ENCODE data around the gene DYTN. TPM values are rescaled to one million over a fixed set of nuclear protein-coding genes. Genes with fewer than 3 reads are reported as not detected.
"Not testable (repeated sequence)": the region's sequence is repeated elsewhere in the genome, so short reads cannot be mapped to it uniquely, and the experiment has no call there.

The DYTN gene
- total RNA-seq, 1 donor from 2014 or later = not detected

GRCh38 chr2:206721256-206721920 is 3.2 kb upstream of the DYTN start:
- H3K4me3 ChIP-seq (ENCODE audit: low read depth, low read length) = no peak overlapping the region
- no peak for TF ChIP-seq CTCF (conservative IDR thresholded peaks at IDR 0.05; ENCODE audit: low read depth, low read length)
- no peak for DNase-seq (ENCODE audit: low read depth)

GRCh38 chr2:206716623-206717022 is 1.6 kb downstream of the DYTN start:
- no peak for TF ChIP-seq CTCF (conservative IDR thresholded peaks at IDR 0.05; ENCODE audit: low read depth, low read length)
- no peak for DNase-seq (ENCODE audit: low read depth)
- no peak overlapping the region for H3K4me3 ChIP-seq (ENCODE audit: low read depth, low read length)

- H3K4me3 ChIP-seq (ENCODE audit: low read depth, low read length); DNase-seq (ENCODE audit: low read depth): not testable (repeated sequence)
Observed at GRCh38 chr2:206715183-206715582, 3.0 kb downstream of the DYTN start.

GRCh38 chr2:206713746-206714145 is 4.5 kb downstream of the DYTN start:
- H3K4me3 ChIP-seq (ENCODE audit: low read depth, low read length) = no peak overlapping the region
- DNase-seq (ENCODE audit: low read depth) = no peak
- TF ChIP-seq CTCF (conservative IDR thresholded peaks at IDR 0.05; ENCODE audit: low read depth, low read length) = no peak

- DNase-seq (ENCODE audit: low read depth) = no peak
- no peak overlapping the region for H3K4me3 ChIP-seq (ENCODE audit: low read depth, low read length)
- no peak for TF ChIP-seq CTCF (conservative IDR thresholded peaks at IDR 0.05; ENCODE audit: low read depth, low read length)
Observed at GRCh38 chr2:206708286-206708685, 9.9 kb downstream of the DYTN start.

- DNase-seq (ENCODE audit: low read depth) = no peak
- no peak for TF ChIP-seq CTCF (conservative IDR thresholded peaks at IDR 0.05; ENCODE audit: low read depth, low read length)
- H3K4me3 ChIP-seq (ENCODE audit: low read depth, low read length) = no peak overlapping the region
Observed at GRCh38 chr2:206707164-206707701, 11.0 kb downstream of the DYTN start.

GRCh38 chr2:206701952-206702605 is 16.1 kb downstream of the DYTN start:
- no peak for DNase-seq (ENCODE audit: low read depth)
- H3K4me3 ChIP-seq (ENCODE audit: low read depth, low read length) = no peak overlapping the region
- no peak for TF ChIP-seq CTCF (conservative IDR thresholded peaks at IDR 0.05; ENCODE audit: low read depth, low read length)
